HG02885 (cell line): Measurements from ENCODE around the gene NKX2-8.
"Not testable (repeated sequence)": the region's sequence is repeated elsewhere in the genome, so short reads cannot be mapped to it uniquely, and the experiment has no call there.

Source experiments
- ATAC-seq: cut with Tn5 transposase; IDR thresholded peaks from one replicate; pipeline ENCODE4 v1.9.1; 2021; ENCODE audit warnings: mild to moderate bottlenecking; ENCODE audit not compliant: unreplicated experiment, poor library complexity

The NKX2-8 gene

GRCh38 chr14:36580856-36581831 is 1.3 kb downstream of the NKX2-8 start:
- ATAC-seq = no peak

GRCh38 chr14:36580141-36580855 is 2.1 kb downstream of the NKX2-8 start:
- ATAC-seq = no peak

- no peak for ATAC-seq
Observed at GRCh38 chr14:36579573-36580140, 2.8 kb downstream of the NKX2-8 start.

- no peak for ATAC-seq
Observed at GRCh38 chr14:36579001-36579555, 3.3 kb downstream of the NKX2-8 start.

GRCh38 chr14:36570065-36570464 is 12.3 kb downstream of the NKX2-8 start:
- ATAC-seq = no peak

- no peak for ATAC-seq
Observed at GRCh38 chr14:36556811-36557433, 25.5 kb downstream of the NKX2-8 start.

- ATAC-seq = no peak
Observed at GRCh38 chr14:36555998-36556743, 26.2 kb downstream of the NKX2-8 start.

GRCh38 chr14:36553656-36554260 is 28.7 kb downstream of the NKX2-8 start:
- peak; percentile 84 for ATAC-seq

- no peak for ATAC-seq
Observed at GRCh38 chr14:36550899-36551298, 31.5 kb downstream of the NKX2-8 start.

- not testable (repeated sequence) for ATAC-seq
Observed at GRCh38 chr14:36544280-36544679, 38.1 kb downstream of the NKX2-8 start.

GRCh38 chr14:36538051-36538450 is 44.4 kb downstream of the NKX2-8 start:
- no peak for ATAC-seq
